ENCODE data around the gene SEC14L1.

DNA sequence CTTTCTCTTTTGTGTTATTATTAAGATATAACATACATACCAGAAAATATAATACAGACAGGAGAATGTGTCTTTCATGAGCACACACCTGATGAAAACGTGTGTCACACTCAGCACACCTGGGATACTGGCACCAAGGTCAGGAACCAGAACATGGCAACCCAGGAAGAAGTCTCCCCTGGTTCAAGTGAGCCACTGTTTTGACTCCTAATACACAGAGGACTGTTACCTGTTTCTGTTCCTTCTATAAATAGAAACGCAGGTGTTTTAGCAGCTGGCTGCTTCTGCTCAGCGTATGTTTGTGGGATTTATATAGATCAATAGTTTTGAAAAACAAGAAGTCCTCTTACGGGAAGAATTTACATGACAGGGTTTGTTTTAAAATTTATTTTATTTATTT lies 3.5 kb downstream of the SEC14L1 start:
- TF ChIP-seq, protein P1, sequence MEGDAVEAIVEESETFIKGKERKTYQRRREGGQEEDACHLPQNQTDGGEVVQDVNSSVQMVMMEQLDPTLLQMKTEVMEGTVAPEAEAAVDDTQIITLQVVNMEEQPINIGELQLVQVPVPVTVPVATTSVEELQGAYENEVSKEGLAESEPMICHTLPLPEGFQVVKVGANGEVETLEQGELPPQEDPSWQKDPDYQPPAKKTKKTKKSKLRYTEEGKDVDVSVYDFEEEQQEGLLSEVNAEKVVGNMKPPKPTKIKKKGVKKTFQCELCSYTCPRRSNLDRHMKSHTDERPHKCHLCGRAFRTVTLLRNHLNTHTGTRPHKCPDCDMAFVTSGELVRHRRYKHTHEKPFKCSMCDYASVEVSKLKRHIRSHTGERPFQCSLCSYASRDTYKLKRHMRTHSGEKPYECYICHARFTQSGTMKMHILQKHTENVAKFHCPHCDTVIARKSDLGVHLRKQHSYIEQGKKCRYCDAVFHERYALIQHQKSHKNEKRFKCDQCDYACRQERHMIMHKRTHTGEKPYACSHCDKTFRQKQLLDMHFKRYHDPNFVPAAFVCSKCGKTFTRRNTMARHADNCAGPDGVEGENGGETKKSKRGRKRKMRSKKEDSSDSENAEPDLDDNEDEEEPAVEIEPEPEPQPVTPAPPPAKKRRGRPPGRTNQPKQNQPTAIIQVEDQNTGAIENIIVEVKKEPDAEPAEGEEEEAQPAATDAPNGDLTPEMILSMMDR (IDR thresholded peaks at IDR 0.05; ENCODE audit: low read depth, low read length) = no peak
- no peak for TF ChIP-seq POLR2A (IDR thresholded peaks at IDR 0.05; ENCODE audit: extremely low read depth, insufficient read length)

Measured in NB4 (cell line).